Measurements from ENCODE around the gene ABCA7. TPM values are rescaled to one million over a fixed set of nuclear protein-coding genes. Genes with fewer than 3 reads are reported as not detected.

The ABCA7 gene
- total RNA-seq, 1 donor from 2014 or later: 10.5 TPM

GRCh38 chr19:1027650-1028061, 12.3 kb upstream of the ABCA7 start:
- DNase-seq (ENCODE audit: low spot score): no peak
- intact Hi-C loops (cut with DNase I): no loop called here

DNA sequence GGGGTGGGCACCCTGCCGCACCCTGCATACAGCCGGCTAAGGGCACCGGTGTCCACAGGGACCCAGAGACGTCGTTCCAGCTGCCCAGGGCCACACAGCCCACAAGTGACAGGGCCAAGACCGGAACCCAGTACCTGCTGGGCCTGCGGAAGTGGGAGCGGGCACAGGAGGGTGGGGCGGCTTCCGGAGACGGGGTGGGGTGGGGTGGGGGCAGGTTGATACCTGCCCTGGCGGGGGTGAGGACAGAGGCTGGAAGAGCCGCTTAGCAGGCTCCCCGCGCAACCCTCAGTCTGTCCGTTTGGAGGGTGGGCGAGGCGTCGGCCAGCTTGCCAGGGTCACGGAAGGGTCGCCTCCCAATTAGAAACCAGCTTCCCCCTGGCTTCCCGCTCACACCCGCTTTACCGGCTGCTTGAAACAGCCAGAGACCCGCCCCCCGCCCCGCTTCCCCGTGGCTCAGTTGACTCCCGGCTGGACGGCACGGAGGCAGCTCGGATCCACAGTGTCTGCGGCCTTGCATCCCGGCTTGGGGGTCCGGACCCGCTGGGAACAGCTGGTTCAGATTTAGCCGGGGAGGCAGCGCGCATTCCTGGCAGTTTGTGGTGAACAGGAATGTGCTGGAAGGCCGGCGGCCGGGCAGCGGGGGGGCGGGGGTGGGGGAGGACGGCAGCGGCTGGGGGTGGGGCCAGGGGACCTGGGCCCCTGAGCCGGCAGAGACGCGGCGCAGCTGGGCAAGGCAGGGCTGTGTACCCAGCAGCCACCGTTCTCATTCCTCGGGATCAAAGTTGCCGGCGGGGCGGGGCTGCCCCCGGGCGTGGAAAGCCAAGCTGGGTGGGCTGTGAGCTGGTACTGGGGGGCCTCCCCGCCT, 11.6 kb upstream of the ABCA7 start:
- DNase-seq (ENCODE audit: low spot score): peak; percentile 93
- intact Hi-C loops (cut with DNase I): no loop called here

- no peak for DNase-seq (ENCODE audit: low spot score)
- intact Hi-C loops (cut with DNase I): no loop called here
These were observed 7.5 kb upstream of the ABCA7 start for GRCh38 chr19:1032264-1032867.

DNA sequence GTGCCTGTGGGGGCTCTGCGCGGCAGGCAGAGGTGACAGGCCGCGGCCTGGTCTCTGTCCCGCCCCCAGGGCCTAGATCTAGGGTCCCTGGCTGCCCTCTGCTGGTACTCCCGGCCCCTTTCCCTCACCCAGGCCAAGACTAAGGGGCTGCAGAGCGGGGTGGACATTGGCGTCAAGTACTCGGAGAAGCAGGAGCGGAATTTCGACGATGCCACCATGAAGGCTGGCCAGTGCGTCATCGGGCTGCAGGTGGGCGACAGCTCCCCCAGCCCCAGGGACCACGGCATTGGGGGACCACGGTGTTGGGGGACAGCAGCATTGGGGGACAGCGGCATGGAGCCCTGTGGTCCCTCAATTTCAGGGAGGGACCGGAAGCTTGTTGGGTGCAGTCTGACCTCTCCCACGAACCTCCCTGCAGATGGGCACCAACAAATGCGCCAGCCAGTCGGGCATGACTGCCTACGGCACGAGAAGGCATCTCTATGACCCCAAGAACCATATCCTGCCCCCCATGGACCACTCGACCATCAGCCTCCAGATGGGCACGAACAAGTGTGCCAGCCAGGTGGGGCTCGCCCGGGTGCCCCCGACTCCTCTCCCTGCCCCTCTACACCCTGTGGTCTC, 3.8 kb upstream of the ABCA7 start:
- intact Hi-C loops (cut with DNase I): no loop called here
- no peak for DNase-seq (ENCODE audit: low spot score)

GRCh38 chr19:1037621-1038064, 2.3 kb upstream of the ABCA7 start:
- intact Hi-C loops (cut with DNase I): no loop called here
- DNase-seq (ENCODE audit: low spot score): no peak

GRCh38 chr19:1038978-1039645, 795 bp upstream of the ABCA7 start:
- intact Hi-C loops (cut with DNase I): no loop called here
- DNase-seq (ENCODE audit: low spot score): no peak

DNA sequence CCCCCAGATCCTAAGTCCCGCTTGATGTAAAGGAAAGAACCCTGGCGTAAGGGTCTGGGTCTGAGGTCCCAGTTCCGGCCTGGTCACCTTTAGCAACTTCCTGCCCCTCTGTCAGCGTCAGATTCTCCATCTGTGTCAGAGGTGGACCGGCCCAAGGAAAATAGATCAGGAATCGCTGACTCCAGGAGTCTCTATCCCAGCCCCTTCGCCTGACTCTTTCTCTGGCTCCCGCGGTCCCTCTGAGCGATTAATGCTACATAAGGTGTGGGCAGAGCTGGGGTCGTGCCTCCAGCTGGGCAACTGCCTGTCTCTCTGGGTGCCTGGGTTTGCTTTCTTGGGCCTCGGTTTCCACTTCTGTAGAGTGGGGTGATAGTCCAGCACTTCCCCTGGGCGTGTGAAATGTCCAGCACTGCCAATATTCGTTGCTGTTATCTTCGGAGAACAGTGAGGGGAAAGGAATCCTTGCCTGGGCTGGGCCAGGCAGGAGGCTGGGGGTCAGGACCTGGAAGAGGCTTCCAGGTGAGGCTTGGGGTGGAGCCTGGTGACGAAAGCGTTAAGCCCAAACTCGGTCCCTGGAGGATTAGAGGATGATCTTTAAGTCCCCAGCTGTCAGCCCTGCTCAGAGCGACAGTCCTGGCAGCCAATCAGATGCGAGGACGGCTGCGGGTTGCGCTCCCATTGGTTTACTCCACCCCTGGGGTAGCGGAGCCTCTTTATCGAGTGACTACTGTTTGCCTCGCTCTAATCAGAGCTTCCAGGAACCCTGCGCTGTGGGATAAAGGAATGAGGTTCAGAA, 767 bp downstream of the ABCA7 start:
- peak; percentile 97 for DNase-seq (ENCODE audit: low spot score)
- intact Hi-C loops (cut with DNase I): no loop called here

DNA sequence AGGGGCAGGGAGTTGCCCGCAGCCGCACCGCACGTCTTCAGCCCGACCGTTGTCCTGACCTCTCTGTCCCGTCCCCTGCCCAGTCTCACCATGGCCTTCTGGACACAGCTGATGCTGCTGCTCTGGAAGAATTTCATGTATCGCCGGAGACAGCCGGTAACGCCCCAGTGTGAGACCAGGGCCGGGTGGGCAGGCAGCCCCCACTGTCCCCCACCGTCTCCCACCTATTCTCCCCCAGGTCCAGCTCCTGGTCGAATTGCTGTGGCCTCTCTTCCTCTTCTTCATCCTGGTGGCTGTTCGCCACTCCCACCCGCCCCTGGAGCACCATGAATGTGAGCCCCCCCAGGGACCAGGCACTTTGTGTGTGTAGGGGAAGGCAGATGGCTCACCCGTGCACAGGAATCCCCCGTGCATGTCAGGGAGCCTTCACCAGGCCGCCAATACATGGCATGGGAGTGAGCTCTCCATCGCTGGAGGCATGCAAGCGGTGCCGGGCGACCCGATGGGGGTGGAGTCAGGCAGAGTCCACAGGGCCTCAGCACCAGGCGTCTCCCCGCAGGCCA, 1.4 kb downstream of the ABCA7 start:
- intact Hi-C loops (cut with DNase I): no loop called here
- no peak for DNase-seq (ENCODE audit: low spot score)

- no peak for DNase-seq (ENCODE audit: low spot score)
These were observed 2.2 kb downstream of the ABCA7 start for GRCh38 chr19:1041835-1042685.

GRCh38 chr19:1042689-1043511, 3.0 kb downstream of the ABCA7 start:
- intact Hi-C loops (cut with DNase I): no loop called here
- no peak for DNase-seq (ENCODE audit: low spot score)

More at GRCh38 chr19:1041835-1042685, 2.2 kb downstream of the ABCA7 start:
- intact Hi-C loops (cut with DNase I): no loop called here

DNA sequence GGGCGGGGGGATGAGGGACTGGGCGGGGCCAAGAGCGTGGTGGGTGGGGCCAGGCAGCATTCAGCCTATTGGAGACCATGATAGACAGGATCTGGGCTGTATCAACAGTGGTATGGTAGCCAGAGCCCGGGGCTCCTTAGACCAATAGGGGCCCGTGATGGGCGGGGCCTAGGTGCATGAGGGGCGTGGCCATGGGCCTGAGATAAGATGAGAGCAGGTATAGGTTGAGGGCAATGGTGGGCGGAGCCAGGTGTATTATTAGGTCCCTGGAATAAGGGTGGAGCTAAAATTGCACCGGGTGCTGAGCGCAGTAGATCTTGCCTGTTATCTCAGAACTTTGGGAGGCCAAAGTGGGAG, 5.3 kb downstream of the ABCA7 start:
- no peak for DNase-seq (ENCODE audit: low spot score)
- intact Hi-C loops (cut with DNase I): no loop called here

GRCh38 chr19:1046117-1046626, 6.3 kb downstream of the ABCA7 start:
- intact Hi-C loops (cut with DNase I): no loop called here
- no peak for DNase-seq (ENCODE audit: low spot score)

- DNase-seq (ENCODE audit: low spot score): no peak
- intact Hi-C loops (cut with DNase I): no loop called here
These were observed 7.2 kb downstream of the ABCA7 start for GRCh38 chr19:1046836-1047695.

- intact Hi-C loops (cut with DNase I): no loop called here
- no peak for DNase-seq (ENCODE audit: low spot score)
These were observed 7.8 kb downstream of the ABCA7 start for GRCh38 chr19:1047696-1048147.

GRCh38 chr19:1049106-1049505, 9.2 kb downstream of the ABCA7 start:
- intact Hi-C loops (cut with DNase I): no loop called here
- DNase-seq (ENCODE audit: low spot score): no peak

GRCh38 chr19:1049800-1050199, 9.9 kb downstream of the ABCA7 start:
- DNase-seq (ENCODE audit: low spot score): no peak
- intact Hi-C loops (cut with DNase I): no loop called here

Measured in cardiac septum (tissue), 1 donor.